DOHH2 (cell line): Measurements from ENCODE around the gene TMEM259.

Source experiments
- H3F3A ChIP-seq: fragments of 200-600 bp; sonication (generic), shearing (Covaris generic); 2 replicates; pipeline ENCODE4 v1.6.0; 2016; ENCODE audit warnings: antibody characterized with exemption, mild to moderate bottlenecking; ENCODE audit not compliant: control insufficient read depth, insufficient read depth
- H3K27ac ChIP-seq: fragments of 200-600 bp; sonication (generic); 2 replicates; pipeline ENCODE4 v1.5.1; 2014; ENCODE audit warnings: low read depth, mild to moderate bottlenecking, low read length, moderate library complexity
- H3K27me3 ChIP-seq: fragments of 200-600 bp; sonication (generic); 2 replicates; pipeline ENCODE4 v1.6.1; 2014; ENCODE audit warnings: mild to moderate bottlenecking, low read length, mixed read lengths; ENCODE audit not compliant: control insufficient read depth
- H3K36me3 ChIP-seq: fragments of 200-600 bp; sonication (generic); 2 replicates; pipeline ENCODE4 v1.6.1; 2014; ENCODE audit warnings: mild to moderate bottlenecking, low read length, moderate library complexity, mixed read lengths; ENCODE audit not compliant: control insufficient read depth
- H3K4me1 ChIP-seq: fragments of 200-600 bp; sonication (generic); 2 replicates; pipeline ENCODE4 v1.6.1; 2014; ENCODE audit warnings: mild to moderate bottlenecking, low read length, mixed read lengths; ENCODE audit not compliant: control insufficient read depth
- H3K4me2 ChIP-seq: fragments of 200-600 bp; sonication (generic); 2 replicates; pipeline ENCODE4 v1.6.0; 2014; ENCODE audit warnings: mild to moderate bottlenecking, low read length, moderate library complexity
- H3K4me3 ChIP-seq: fragments of 200-600 bp; sonication (generic); 2 replicates; pipeline ENCODE4 v1.5.1; 2014; ENCODE audit warnings: mild to moderate bottlenecking, low read length, mixed read lengths
- H3K79me2 ChIP-seq: fragments of 200-600 bp; sonication (generic); 2 replicates; pipeline ENCODE4 v1.6.1; 2014; ENCODE audit warnings: mild to moderate bottlenecking, low read length, mixed read lengths; ENCODE audit not compliant: control insufficient read depth
- H3K9me2 ChIP-seq: fragments of 200-600 bp; sonication (generic); replicated peaks from 2 replicates; pipeline ENCODE4 v1.6.1; 2014; ENCODE audit warnings: mild to moderate bottlenecking, low read length, mixed read lengths; ENCODE audit not compliant: control insufficient read depth
- H3K9me3 ChIP-seq: fragments of 200-600 bp; sonication (generic); 2 replicates; pipeline ENCODE4 v1.6.1; 2014; ENCODE audit warnings: antibody characterized with exemption, low read length, mixed read lengths; ENCODE audit not compliant: control insufficient read depth, insufficient read depth
- H4K20me1 ChIP-seq: fragments of 200-600 bp; sonication (generic); 2 replicates; pipeline ENCODE4 v1.6.0; 2014; ENCODE audit warnings: low read depth, mild to moderate bottlenecking, antibody characterized with exemption, low read length, moderate library complexity; ENCODE audit not compliant: control insufficient read depth, insufficient read depth
- EZH2phosphoT487 ChIP-seq: fragments of 200-600 bp; sonication (generic); IDR thresholded peaks from 2 replicates; pipeline ENCODE4 v1.6.1; 2017; ENCODE audit warnings: borderline replicate concordance, mild to moderate bottlenecking, antibody characterized with exemption, low read length, moderate library complexity, mixed read lengths
- TF ChIP-seq, protein P1 (sequence below): fragments of 200-600 bp; sonication (generic); IDR thresholded peaks from one replicate; pipeline ENCODE4 v1.5.1; 2014; ENCODE audit warnings: antibody characterized with exemption, mild to moderate bottlenecking, low read depth, low read length; ENCODE audit not compliant: poor library complexity, severe bottlenecking

TMEM259 gene

DNA sequence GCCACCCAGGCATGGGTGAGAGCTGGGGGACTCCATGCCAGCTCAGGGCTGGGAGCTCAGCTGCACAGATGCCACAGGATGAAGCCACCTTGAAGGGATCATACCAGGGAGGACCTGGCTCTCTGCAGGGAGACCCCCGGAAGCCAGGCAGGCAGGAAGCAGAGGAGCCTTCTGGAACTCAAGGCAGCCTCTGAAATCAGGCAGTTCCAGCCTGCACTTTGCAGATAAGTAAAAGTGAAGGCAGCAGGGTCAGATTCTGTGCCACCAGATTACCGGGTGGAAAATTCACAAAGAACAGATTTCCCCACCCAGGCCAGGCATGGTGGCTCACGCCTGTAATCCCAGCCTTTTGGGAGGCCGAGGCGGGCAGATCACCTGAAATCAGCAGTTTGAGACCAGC lies 2.5 kb downstream of the TMEM259 start:
- H3K9me2 ChIP-seq: no peaks in the 10 kb centered on the region
- H3K79me2 ChIP-seq: peaks cover 76% of the 10 kb centered on the region
- peaks cover 53% of the 10 kb centered on the region for H3K4me1 ChIP-seq
- H3F3A ChIP-seq: peaks cover 13% of the 10 kb centered on the region
- TF ChIP-seq, protein P1, sequence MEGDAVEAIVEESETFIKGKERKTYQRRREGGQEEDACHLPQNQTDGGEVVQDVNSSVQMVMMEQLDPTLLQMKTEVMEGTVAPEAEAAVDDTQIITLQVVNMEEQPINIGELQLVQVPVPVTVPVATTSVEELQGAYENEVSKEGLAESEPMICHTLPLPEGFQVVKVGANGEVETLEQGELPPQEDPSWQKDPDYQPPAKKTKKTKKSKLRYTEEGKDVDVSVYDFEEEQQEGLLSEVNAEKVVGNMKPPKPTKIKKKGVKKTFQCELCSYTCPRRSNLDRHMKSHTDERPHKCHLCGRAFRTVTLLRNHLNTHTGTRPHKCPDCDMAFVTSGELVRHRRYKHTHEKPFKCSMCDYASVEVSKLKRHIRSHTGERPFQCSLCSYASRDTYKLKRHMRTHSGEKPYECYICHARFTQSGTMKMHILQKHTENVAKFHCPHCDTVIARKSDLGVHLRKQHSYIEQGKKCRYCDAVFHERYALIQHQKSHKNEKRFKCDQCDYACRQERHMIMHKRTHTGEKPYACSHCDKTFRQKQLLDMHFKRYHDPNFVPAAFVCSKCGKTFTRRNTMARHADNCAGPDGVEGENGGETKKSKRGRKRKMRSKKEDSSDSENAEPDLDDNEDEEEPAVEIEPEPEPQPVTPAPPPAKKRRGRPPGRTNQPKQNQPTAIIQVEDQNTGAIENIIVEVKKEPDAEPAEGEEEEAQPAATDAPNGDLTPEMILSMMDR: no peak
- TF ChIP-seq EZH2phosphoT487: no peak
- H3K36me3 ChIP-seq: peaks cover 68% of the 10 kb centered on the region
- peak overlapping the region; percentile 99 for H3K4me2 ChIP-seq
- H4K20me1 ChIP-seq: peaks cover 40% of the 10 kb centered on the region
- H3K9me3 ChIP-seq: no peaks in the 10 kb centered on the region
- H3K4me3 ChIP-seq: peak overlapping the region; percentile 100
- H3K27ac ChIP-seq: no peak overlapping the region
- no peaks in the 10 kb centered on the region for H3K27me3 ChIP-seq

DNA sequence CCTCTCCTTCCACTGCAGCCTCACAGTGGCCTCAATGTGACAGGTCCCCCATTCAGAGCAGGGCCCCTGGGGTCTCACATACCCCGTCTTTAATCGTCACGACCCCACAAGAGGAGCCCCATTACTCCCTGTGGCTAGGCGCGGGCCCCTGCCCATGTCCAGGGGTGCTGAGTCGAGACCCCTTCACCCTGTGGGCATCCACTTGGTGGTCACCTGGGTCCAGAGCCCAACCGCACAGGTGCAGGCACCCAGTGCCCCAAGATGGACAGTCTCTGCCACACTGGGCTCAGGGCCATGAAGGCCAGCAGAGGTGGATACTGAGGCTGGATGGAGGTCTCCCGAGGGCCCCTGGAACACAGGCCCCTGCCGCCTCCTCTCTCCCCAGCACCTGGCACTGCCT lies 3.0 kb downstream of the TMEM259 start:
- Histone ChIP-seq H3K9me3 (no peaks in the 10 kb centered on the region), H3K79me2 (peaks cover 81% of the 10 kb centered on the region), H3K27me3 (no peaks in the 10 kb centered on the region), H3K4me1 (peaks cover 49% of the 10 kb centered on the region), H3K9me2 (no peaks in the 10 kb centered on the region), H3K27ac (no peak overlapping the region), H3F3A (peaks cover 11% of the 10 kb centered on the region), H3K36me3 (peaks cover 73% of the 10 kb centered on the region), H3K4me3 (peak overlapping the region; percentile 100), H4K20me1 (peaks cover 45% of the 10 kb centered on the region), H3K4me2 (peak overlapping the region; percentile 99)
- TF ChIP-seq, protein P1: no peak
- no peak for TF ChIP-seq EZH2phosphoT487

DNA sequence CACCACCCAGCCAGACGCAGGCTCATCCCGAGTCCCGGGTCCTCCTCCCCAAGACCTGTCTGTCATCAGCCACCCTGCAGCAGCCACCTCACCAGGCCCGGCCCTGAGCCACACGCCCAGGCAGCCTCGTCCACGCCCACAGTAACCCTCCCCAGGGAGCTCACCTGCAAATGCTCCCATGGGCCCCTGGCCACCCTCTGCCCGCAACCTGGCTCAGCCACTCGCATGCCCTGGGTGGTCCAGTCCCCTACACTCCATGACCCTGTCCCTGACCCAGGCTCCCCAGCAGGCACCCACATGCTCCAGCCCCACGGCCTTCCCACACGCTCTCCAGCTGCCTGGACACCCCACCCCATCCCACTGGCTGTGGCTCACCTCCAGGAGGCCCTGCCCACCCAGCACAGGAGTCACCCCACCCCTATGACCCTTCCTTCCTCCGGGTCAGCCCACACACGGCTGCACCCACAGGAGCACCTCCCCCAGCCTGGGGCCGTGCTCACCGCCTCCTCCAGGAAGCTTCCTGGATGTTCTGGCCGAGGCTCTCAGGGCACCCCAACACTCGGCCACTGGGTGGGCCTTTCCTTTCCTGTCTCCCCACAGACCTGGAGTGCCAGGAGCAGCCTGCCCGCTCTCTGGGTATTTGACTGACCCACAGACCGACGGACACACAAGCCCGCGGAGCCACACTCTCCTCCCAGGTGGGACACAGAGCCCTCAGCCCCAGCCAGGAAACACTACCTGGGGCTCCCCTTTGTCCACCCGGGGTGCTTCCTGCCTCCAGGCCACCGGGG lies 3.6 kb downstream of the TMEM259 start:
- peak overlapping the region; percentile 99 for H3K4me2 ChIP-seq
- no peak overlapping the region for H3K27ac ChIP-seq
- H3K36me3 ChIP-seq: peaks cover 79% of the 10 kb centered on the region

More for the DNA sequence above, 3.6 kb downstream of the TMEM259 start:
- peaks cover 43% of the 10 kb centered on the region for H3K4me1 ChIP-seq
- peaks cover 82% of the 10 kb centered on the region for H3K79me2 ChIP-seq
- H3K9me2 ChIP-seq: no peaks in the 10 kb centered on the region
- H3K4me3 ChIP-seq: peak overlapping the region; percentile 100
- no peak for TF ChIP-seq EZH2phosphoT487
- TF ChIP-seq, protein P1: no peak
- H3K27me3 ChIP-seq: no peaks in the 10 kb centered on the region
- H3K9me3 ChIP-seq: no peaks in the 10 kb centered on the region
- H4K20me1 ChIP-seq: peaks cover 45% of the 10 kb centered on the region
- H3F3A ChIP-seq: peaks cover 5% of the 10 kb centered on the region
